HG02938 (cell line): ENCODE results near the gene FGF12.
"Not testable (repeated sequence)": the region's sequence is repeated elsewhere in the genome, so short reads cannot be mapped to it uniquely, and the experiment has no call there.

Experiments
- ATAC-seq: cut with Tn5 transposase; IDR thresholded peaks from one replicate; pipeline ENCODE4 v1.9.1; 2021; ENCODE audit warnings: mild to moderate bottlenecking, moderate library complexity; ENCODE audit not compliant: unreplicated experiment

The FGF12 gene

GRCh38 chr3:192727032-192727847 lies at the start of gene FGF12:
FGF12 (minus strand) TSS chr3:192727541.
- ATAC-seq, result no peak

- not testable (repeated sequence) for ATAC-seq
These were observed 47.0 kb upstream of the FGF12 start for GRCh38 chr3:192774341-192774740.

GRCh38 chr3:192772240-192772894 lies 45.0 kb upstream of the FGF12 start:
- no peak for ATAC-seq

GRCh38 chr3:192758654-192759053 lies 31.3 kb upstream of the FGF12 start:
- no peak for ATAC-seq

GRCh38 chr3:192751148-192751547 lies 23.8 kb upstream of the FGF12 start:
- no peak for ATAC-seq

- no peak for ATAC-seq
These were observed 22.9 kb upstream of the FGF12 start for GRCh38 chr3:192750201-192750600.

GRCh38 chr3:192747746-192748145 lies 20.4 kb upstream of the FGF12 start:
- no peak for ATAC-seq

- ATAC-seq, result no peak
These were observed 19.8 kb upstream of the FGF12 start for GRCh38 chr3:192747145-192747544.

GRCh38 chr3:192745150-192745549 lies 17.8 kb upstream of the FGF12 start:
- ATAC-seq, result no peak

- not testable (repeated sequence) for ATAC-seq
These were observed 17.3 kb upstream of the FGF12 start for GRCh38 chr3:192744604-192745003.

- no peak for ATAC-seq
These were observed 10.2 kb upstream of the FGF12 start for GRCh38 chr3:192737506-192737905.

GRCh38 chr3:192731233-192731632 lies 3.9 kb upstream of the FGF12 start:
- ATAC-seq, result no peak

- ATAC-seq, result no peak
These were observed 956 bp downstream of the FGF12 start for GRCh38 chr3:192726385-192726784.

- no peak for ATAC-seq
These were observed 7.4 kb downstream of the FGF12 start for GRCh38 chr3:192719964-192720363.

- ATAC-seq, result no peak
These were observed 9.2 kb downstream of the FGF12 start for GRCh38 chr3:192718156-192718555.

- no peak for ATAC-seq
These were observed 12.2 kb downstream of the FGF12 start for GRCh38 chr3:192715126-192715525.

- ATAC-seq, result not testable (repeated sequence)
These were observed 16.2 kb downstream of the FGF12 start for GRCh38 chr3:192711126-192711525.

GRCh38 chr3:192710366-192710765 lies 17.0 kb downstream of the FGF12 start:
- no peak for ATAC-seq

- no peak for ATAC-seq
These were observed 21.1 kb downstream of the FGF12 start for GRCh38 chr3:192706272-192706671.

- no peak for ATAC-seq
These were observed 26.5 kb downstream of the FGF12 start for GRCh38 chr3:192700885-192701284.

- no peak for ATAC-seq
These were observed 30.3 kb downstream of the FGF12 start for GRCh38 chr3:192696943-192697587.
